ENCODE results near the gene TRIM62. TPM values are rescaled to one million over a fixed set of nuclear protein-coding genes. Genes with fewer than 3 reads are reported as not detected.

TRIM62 gene
- total and polyA plus RNA-seq, 9 donors, result 3.3 to 11.4 (median 5.7) TPM

GRCh38 chr1:33224166-33224707 is 42.4 kb upstream of the TRIM62 start:
- Histone ChIP-seq H3K27me3 (no peaks in the 10 kb centered on the region), H3K4me1 (ENCODE audit: insufficient read depth) (peaks cover 5% of the 10 kb centered on the region), H3K36me3 (no peaks in the 10 kb centered on the region), H3K9me3 (no peaks in the 10 kb centered on the region), H3K27ac (no peak overlapping the region), H3K4me3 (no peak overlapping the region)
- DNase-seq, result no peak
- 77 to 82% (median 79%) methylated on average over 2 of the region's 2 CpGs for WGBS, 3 donors
- intact Hi-C loops (cut with DNase I), result no loop called here
- TF ChIP-seq EP300 (IDR thresholded peaks at IDR 0.05), result no peak
- TF ChIP-seq CTCF (IDR thresholded peaks at IDR 0.05), result no peak
- no peak for TF ChIP-seq POLR2A (IDR thresholded peaks at IDR 0.05)

- no peak overlapping the region for H3K4me3 ChIP-seq
- H3K27me3 ChIP-seq, result no peaks in the 10 kb centered on the region
- H3K4me1 ChIP-seq (ENCODE audit: insufficient read depth), result peaks cover 3% of the 10 kb centered on the region
- TF ChIP-seq POLR2A (IDR thresholded peaks at IDR 0.05) (no peak), CTCF (IDR thresholded peaks at IDR 0.05) (no peak), EP300 (IDR thresholded peaks at IDR 0.05) (no peak)
- intact Hi-C loops (cut with DNase I), result no loop called here
- no peaks in the 10 kb centered on the region for H3K36me3 ChIP-seq
- H3K9me3 ChIP-seq, result no peaks in the 10 kb centered on the region
- no peak overlapping the region for H3K27ac ChIP-seq
- WGBS, 3 donors, result 52 to 74% (median 58%) methylated on average over 1 of the region's 1 CpG
- no peak for DNase-seq
These were observed 40.5 kb upstream of the TRIM62 start for GRCh38 chr1:33222381-33222780.

- no peak overlapping the region for H3K27ac ChIP-seq
These were observed 39.5 kb upstream of the TRIM62 start for GRCh38 chr1:33221385-33221758.

GRCh38 chr1:33220676-33221384 is 39.0 kb upstream of the TRIM62 start:
- peaks cover 3% of the 10 kb centered on the region for H3K4me1 ChIP-seq (ENCODE audit: insufficient read depth)
- no peak overlapping the region for H3K27ac ChIP-seq
- intact Hi-C loops (cut with DNase I), result no loop called here
- no peak for DNase-seq
- no peaks in the 10 kb centered on the region for H3K9me3 ChIP-seq
- 43 to 54% (median 51%) methylated on average over 12 of the region's 12 CpGs for WGBS, 3 donors
- H3K36me3 ChIP-seq, result no peaks in the 10 kb centered on the region
- H3K4me3 ChIP-seq, result no peak overlapping the region
- TF ChIP-seq CTCF (IDR thresholded peaks at IDR 0.05), result no peak
- no peak for TF ChIP-seq POLR2A (IDR thresholded peaks at IDR 0.05)
- no peak for TF ChIP-seq EP300 (IDR thresholded peaks at IDR 0.05)
- H3K27me3 ChIP-seq, result no peaks in the 10 kb centered on the region

More at GRCh38 chr1:33221385-33221758, 39.5 kb upstream of the TRIM62 start:
- DNase-seq, result no peak
- Histone ChIP-seq H3K36me3 (no peaks in the 10 kb centered on the region), H3K4me1 (ENCODE audit: insufficient read depth) (peaks cover 3% of the 10 kb centered on the region), H3K4me3 (no peak overlapping the region), H3K27me3 (no peaks in the 10 kb centered on the region), H3K9me3 (no peaks in the 10 kb centered on the region)
- WGBS, 3 donors, result 48 to 54% (median 49%) methylated on average over 2 of the region's 2 CpGs
- intact Hi-C loops (cut with DNase I), result no loop called here
- TF ChIP-seq POLR2A (IDR thresholded peaks at IDR 0.05), result no peak
- no peak for TF ChIP-seq CTCF (IDR thresholded peaks at IDR 0.05)
- TF ChIP-seq EP300 (IDR thresholded peaks at IDR 0.05), result no peak

All from ovary (tissue), 9 donors.